ENCODE measurements around the gene BHMT.
"Not testable (repeated sequence)": the region's sequence is repeated elsewhere in the genome, so short reads cannot be mapped to it uniquely, and the experiment has no call there.

The BHMT gene

DNA sequence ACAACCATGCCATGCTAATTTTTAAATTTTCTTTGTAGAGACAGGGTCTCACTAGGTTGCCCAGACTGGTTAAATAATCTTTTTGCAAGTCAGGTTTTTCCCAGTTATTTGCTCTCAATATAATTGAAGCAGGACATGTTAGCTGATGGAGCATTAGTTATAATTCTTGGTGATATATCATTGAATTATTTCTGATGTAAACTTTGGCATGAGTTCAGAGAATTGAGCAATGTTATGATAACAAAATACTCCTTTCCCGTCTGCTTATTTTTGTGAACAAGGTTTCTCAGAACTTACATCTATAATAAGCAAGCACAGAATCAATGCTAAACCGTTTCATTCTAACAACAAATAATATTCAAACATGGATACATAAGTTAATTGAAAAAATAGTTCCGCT is 37.8 kb downstream of the BHMT start:
- Histone ChIP-seq H3K9ac (ENCODE audit: low read depth, low read length) (no peak overlapping the region), H3K36me3 (ENCODE audit: insufficient read depth, low read length) (no peaks in the 10 kb centered on the region), H3K4me3 (ENCODE audit: low read length) (no peak overlapping the region), H3K9me3 (replicated peaks; ENCODE audit: low read length) (no peaks in the 10 kb centered on the region), H3K27me3 (ENCODE audit: control insufficient read depth, insufficient read depth, low read length) (peaks cover 4% of the 10 kb centered on the region), H3K4me1 (ENCODE audit: control insufficient read depth, insufficient read depth, low read length) (peaks cover 4% of the 10 kb centered on the region), H3K4me2 (ENCODE audit: low read length) (no peak overlapping the region)

DNA sequence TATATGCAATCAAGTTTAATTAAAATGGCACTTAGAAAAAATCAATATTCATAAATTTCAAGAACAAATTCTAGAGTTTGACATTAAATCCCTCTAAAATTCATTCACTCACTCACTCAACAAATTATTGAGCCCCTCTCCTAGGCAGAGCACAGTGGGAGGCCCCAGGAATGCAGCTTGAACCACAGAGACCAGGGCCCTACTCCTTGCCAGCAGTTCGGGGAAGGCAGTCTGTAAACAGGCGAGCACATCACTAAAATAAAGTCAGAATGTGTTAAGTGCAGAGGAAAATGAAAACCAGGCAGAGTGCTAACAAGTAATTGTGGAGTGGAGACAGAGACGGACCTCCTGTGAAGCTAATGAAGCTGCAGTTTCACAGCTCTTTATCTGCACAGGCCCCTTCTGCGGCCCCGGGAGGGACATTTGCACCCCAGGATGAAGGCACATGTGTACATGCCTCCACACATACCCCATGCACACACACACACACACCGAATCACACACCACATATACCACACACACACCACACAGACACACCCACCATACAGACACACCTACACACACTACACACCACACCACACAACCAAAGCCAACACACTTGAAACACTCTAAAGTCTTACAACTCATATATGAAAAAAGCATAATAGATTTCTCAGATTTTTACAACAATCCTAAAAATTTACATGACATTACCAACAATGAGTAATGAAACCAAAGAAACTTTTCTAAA is 40.5 kb downstream of the BHMT start:
- Histone ChIP-seq H3K4me3 (ENCODE audit: low read length) (no peak overlapping the region), H3K36me3 (ENCODE audit: insufficient read depth, low read length) (no peaks in the 10 kb centered on the region), H3K27me3 (ENCODE audit: control insufficient read depth, insufficient read depth, low read length) (peaks cover 2% of the 10 kb centered on the region), H3K9ac (ENCODE audit: low read depth, low read length) (no peak overlapping the region), H3K4me2 (ENCODE audit: low read length) (no peak overlapping the region), H3K9me3 (replicated peaks; ENCODE audit: low read length) (no peaks in the 10 kb centered on the region), H3K4me1 (ENCODE audit: control insufficient read depth, insufficient read depth, low read length) (peaks cover 4% of the 10 kb centered on the region)

DNA sequence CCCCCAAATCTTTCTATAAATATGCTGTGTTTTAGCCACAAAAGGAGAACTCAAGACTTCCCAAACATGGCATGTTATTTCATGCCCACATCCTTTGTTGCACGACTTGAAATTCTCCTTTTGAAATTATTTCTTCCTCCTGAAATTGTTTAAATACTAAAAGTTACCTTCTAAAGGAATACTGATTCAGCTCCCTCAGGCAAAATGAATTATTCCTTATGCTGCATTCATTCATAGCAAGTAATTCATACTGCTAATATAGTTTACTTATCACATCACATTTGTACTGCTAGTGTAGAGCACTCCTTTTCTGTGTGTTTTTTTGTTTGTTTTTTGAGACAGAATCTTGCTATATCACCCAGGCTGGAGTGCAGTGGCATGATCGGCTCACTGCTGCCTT is 45.7 kb downstream of the BHMT start:
- Histone ChIP-seq H3K36me3 (ENCODE audit: insufficient read depth, low read length) (no peaks in the 10 kb centered on the region), H3K9ac (ENCODE audit: low read depth, low read length) (no peak overlapping the region), H3K4me1 (ENCODE audit: control insufficient read depth, insufficient read depth, low read length) (no peaks in the 10 kb centered on the region), H3K9me3 (replicated peaks; ENCODE audit: low read length) (no peaks in the 10 kb centered on the region), H3K27me3 (ENCODE audit: control insufficient read depth, insufficient read depth, low read length) (peaks cover 2% of the 10 kb centered on the region), H3K4me2 (ENCODE audit: low read length) (no peak overlapping the region), H3K4me3 (ENCODE audit: low read length) (no peak overlapping the region)

GRCh38 chr5:79161647-79162046 is 50.0 kb downstream of the BHMT start:
- H3K4me1 ChIP-seq (ENCODE audit: control insufficient read depth, insufficient read depth, low read length); H3K36me3 ChIP-seq (ENCODE audit: insufficient read depth, low read length); H3K4me2 ChIP-seq (ENCODE audit: low read length); H3K9me3 ChIP-seq (replicated peaks; ENCODE audit: low read length); H3K4me3 ChIP-seq (ENCODE audit: low read length); H3K9ac ChIP-seq (ENCODE audit: low read depth, low read length); H3K27me3 ChIP-seq (ENCODE audit: control insufficient read depth, insufficient read depth, low read length): not testable (repeated sequence)

DNA sequence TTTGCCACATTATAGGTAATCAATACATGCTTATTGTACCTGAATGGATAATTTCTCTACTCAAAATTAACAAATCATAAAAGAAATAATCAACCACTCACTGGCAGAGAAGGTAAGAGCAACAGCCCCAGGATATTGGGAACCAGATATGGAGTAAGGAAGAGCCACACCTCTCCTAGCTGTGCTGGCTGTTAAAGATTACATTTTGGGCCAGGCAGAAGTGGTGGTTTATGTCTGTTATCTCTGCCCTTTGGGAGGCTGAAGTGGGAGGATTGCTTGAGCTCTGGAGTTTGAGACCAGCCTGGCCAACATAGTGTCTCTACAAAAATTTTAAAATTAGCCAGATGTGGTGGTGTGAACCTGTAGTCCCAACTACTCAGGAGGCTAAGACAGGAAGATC is 56.4 kb downstream of the BHMT start:
- no peaks in the 10 kb centered on the region for H3K4me1 ChIP-seq (ENCODE audit: control insufficient read depth, insufficient read depth, low read length)
- no peak overlapping the region for H3K4me2 ChIP-seq (ENCODE audit: low read length)
- H3K27me3 ChIP-seq (ENCODE audit: control insufficient read depth, insufficient read depth, low read length), result no peaks in the 10 kb centered on the region

GRCh38 chr5:79170661-79171060 is 59.1 kb downstream of the BHMT start:
- Histone ChIP-seq H3K36me3 (ENCODE audit: insufficient read depth, low read length) (no peaks in the 10 kb centered on the region), H3K9me3 (replicated peaks; ENCODE audit: low read length) (no peaks in the 10 kb centered on the region), H3K4me2 (ENCODE audit: low read length) (no peak overlapping the region), H3K27me3 (ENCODE audit: control insufficient read depth, insufficient read depth, low read length) (no peaks in the 10 kb centered on the region), H3K4me3 (ENCODE audit: low read length) (no peak overlapping the region), H3K9ac (ENCODE audit: low read depth, low read length) (no peak overlapping the region), H3K4me1 (ENCODE audit: control insufficient read depth, insufficient read depth, low read length) (no peaks in the 10 kb centered on the region)

More for the DNA sequence above, 56.4 kb downstream of the BHMT start:
- Histone ChIP-seq H3K36me3 (ENCODE audit: insufficient read depth, low read length) (no peaks in the 10 kb centered on the region), H3K9me3 (replicated peaks; ENCODE audit: low read length) (no peaks in the 10 kb centered on the region), H3K4me3 (ENCODE audit: low read length) (no peak overlapping the region), H3K9ac (ENCODE audit: low read depth, low read length) (no peak overlapping the region)

- Histone ChIP-seq H3K4me1 (ENCODE audit: control insufficient read depth, insufficient read depth, low read length) (no peaks in the 10 kb centered on the region), H3K4me3 (ENCODE audit: low read length) (no peak overlapping the region), H3K9ac (ENCODE audit: low read depth, low read length) (no peak overlapping the region), H3K9me3 (replicated peaks; ENCODE audit: low read length) (no peaks in the 10 kb centered on the region), H3K4me2 (ENCODE audit: low read length) (no peak overlapping the region), H3K27me3 (ENCODE audit: control insufficient read depth, insufficient read depth, low read length) (no peaks in the 10 kb centered on the region), H3K36me3 (ENCODE audit: insufficient read depth, low read length) (no peaks in the 10 kb centered on the region)
Observed at GRCh38 chr5:79171635-79172245, 60.1 kb downstream of the BHMT start.

- Histone ChIP-seq H3K9ac (ENCODE audit: low read depth, low read length) (no peak overlapping the region), H3K9me3 (replicated peaks; ENCODE audit: low read length) (no peaks in the 10 kb centered on the region), H3K27me3 (ENCODE audit: control insufficient read depth, insufficient read depth, low read length) (no peaks in the 10 kb centered on the region), H3K4me2 (ENCODE audit: low read length) (no peak overlapping the region), H3K4me3 (ENCODE audit: low read length) (no peak overlapping the region), H3K4me1 (ENCODE audit: control insufficient read depth, insufficient read depth, low read length) (no peaks in the 10 kb centered on the region), H3K36me3 (ENCODE audit: insufficient read depth, low read length) (no peaks in the 10 kb centered on the region)
Observed at GRCh38 chr5:79172269-79172668, 60.7 kb downstream of the BHMT start.

- Histone ChIP-seq H3K4me3 (ENCODE audit: low read length) (no peak overlapping the region), H3K9me3 (replicated peaks; ENCODE audit: low read length) (no peaks in the 10 kb centered on the region), H3K4me1 (ENCODE audit: control insufficient read depth, insufficient read depth, low read length) (no peaks in the 10 kb centered on the region), H3K9ac (ENCODE audit: low read depth, low read length) (no peak overlapping the region), H3K27me3 (ENCODE audit: control insufficient read depth, insufficient read depth, low read length) (no peaks in the 10 kb centered on the region), H3K4me2 (ENCODE audit: low read length) (no peak overlapping the region), H3K36me3 (ENCODE audit: insufficient read depth, low read length) (no peaks in the 10 kb centered on the region)
Observed at GRCh38 chr5:79173626-79174025, 62.0 kb downstream of the BHMT start.

DNA sequence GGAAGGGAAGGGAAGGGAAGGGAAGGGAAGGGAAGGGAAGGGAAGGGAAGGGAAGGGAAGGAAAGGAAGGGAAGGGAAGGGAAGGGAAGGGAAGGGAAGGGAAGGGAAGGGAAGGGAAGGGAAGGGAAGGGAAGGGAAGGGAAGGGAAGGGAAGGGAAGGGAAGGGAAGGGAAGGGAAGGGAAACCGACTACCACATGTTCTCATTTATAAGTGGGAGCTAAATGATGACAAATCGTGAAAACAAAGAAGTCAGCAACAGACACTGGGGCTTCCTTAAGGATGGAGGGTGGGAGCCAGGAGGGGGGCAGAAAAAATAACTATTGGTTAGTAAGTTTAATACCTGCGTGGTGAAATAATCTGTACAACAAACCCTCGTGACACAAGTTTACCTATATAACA is 68.8 kb downstream of the BHMT start:
- H3K36me3 ChIP-seq (ENCODE audit: insufficient read depth, low read length); H3K4me1 ChIP-seq (ENCODE audit: control insufficient read depth, insufficient read depth, low read length); H3K4me3 ChIP-seq (ENCODE audit: low read length); H3K4me2 ChIP-seq (ENCODE audit: low read length); H3K9me3 ChIP-seq (replicated peaks; ENCODE audit: low read length); H3K27me3 ChIP-seq (ENCODE audit: control insufficient read depth, insufficient read depth, low read length); H3K9ac ChIP-seq (ENCODE audit: low read depth, low read length): not testable (repeated sequence)

DNA sequence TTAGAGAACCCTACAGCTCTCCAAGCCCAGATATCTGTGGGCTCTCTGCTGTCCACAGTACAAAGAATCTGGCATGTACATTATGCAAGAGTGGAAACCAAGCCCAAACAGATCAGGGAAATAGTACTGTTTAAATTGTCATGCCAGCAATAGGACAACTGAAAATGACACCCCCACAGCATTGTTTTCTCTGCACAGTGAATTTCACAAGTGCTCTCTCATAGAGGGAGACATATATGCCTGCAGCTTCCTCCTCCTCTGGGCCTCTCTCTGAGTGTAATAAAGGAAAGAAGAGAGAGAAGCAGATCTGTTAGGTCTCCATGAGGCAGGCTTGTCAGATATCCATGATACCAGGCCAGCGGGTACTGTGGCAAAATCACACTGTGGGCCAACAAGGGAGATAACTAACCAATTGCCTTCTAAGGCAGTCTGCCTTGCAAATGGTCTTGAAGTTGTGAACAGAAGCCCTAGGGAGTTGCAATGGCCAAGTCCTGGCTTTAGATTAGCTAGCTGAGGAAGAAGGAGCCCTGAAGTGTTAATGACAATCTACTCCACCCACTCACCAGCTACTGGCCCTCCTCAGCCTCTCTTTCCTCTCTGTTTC is 69.9 kb downstream of the BHMT start:
- no peak overlapping the region for H3K9ac ChIP-seq (ENCODE audit: low read depth, low read length)
- H3K36me3 ChIP-seq (ENCODE audit: insufficient read depth, low read length), result no peaks in the 10 kb centered on the region
- no peaks in the 10 kb centered on the region for H3K4me1 ChIP-seq (ENCODE audit: control insufficient read depth, insufficient read depth, low read length)
- H3K27me3 ChIP-seq (ENCODE audit: control insufficient read depth, insufficient read depth, low read length), result no peaks in the 10 kb centered on the region
- H3K9me3 ChIP-seq (replicated peaks; ENCODE audit: low read length), result no peaks in the 10 kb centered on the region
- H3K4me2 ChIP-seq (ENCODE audit: low read length), result no peak overlapping the region
- H3K4me3 ChIP-seq (ENCODE audit: low read length), result no peak overlapping the region

Measured in skeletal muscle satellite cell (primary cell).